HL-60 (cell line): Measurements from ENCODE around the gene SLC38A9.

ENCODE experiments used
- POLR2AphosphoS5 ChIP-seq: IDR thresholded peaks from 2 replicates; pipeline ENCODE4 v1.6.1; 2012; ENCODE audit warnings: low read depth
- SPI1 ChIP-seq: IDR thresholded peaks from 2 replicates; pipeline ENCODE4 v1.6.1; 2012; ENCODE audit warnings: low read depth, mild to moderate bottlenecking, borderline replicate concordance
- TF ChIP-seq, protein P1 (sequence below): IDR thresholded peaks from one replicate; pipeline ENCODE4 v1.5.1; 2011; ENCODE audit warnings: low read length, control low read depth, inconsistent platforms; ENCODE audit not compliant: insufficient read depth
- TF ChIP-seq, protein P2 (sequence below): IDR thresholded peaks from 2 replicates; pipeline ENCODE4 v1.6.1; 2012; ENCODE audit warnings: low read depth; ENCODE audit not compliant: insufficient replicate concordance

DNA sequence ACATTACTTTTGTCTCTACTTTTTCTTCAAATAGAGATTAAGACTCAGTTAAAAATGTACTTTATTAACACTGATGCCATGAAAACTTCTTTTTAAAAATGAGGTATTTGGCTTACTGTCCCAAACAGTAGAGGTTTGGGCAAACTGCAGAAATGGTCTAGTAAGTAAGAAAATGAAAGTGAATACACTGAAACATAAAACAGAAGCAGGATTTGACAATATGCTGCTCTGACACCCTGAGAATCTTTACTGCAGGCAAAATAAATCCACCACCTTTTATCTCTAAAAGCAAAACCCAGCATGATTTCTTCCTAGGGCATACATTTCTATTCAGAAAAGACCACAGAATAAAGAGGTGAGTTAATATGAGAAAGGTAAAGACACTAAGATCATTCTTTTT is 86.2 kb downstream of the SLC38A9 start:
- TF ChIP-seq, protein P1, sequence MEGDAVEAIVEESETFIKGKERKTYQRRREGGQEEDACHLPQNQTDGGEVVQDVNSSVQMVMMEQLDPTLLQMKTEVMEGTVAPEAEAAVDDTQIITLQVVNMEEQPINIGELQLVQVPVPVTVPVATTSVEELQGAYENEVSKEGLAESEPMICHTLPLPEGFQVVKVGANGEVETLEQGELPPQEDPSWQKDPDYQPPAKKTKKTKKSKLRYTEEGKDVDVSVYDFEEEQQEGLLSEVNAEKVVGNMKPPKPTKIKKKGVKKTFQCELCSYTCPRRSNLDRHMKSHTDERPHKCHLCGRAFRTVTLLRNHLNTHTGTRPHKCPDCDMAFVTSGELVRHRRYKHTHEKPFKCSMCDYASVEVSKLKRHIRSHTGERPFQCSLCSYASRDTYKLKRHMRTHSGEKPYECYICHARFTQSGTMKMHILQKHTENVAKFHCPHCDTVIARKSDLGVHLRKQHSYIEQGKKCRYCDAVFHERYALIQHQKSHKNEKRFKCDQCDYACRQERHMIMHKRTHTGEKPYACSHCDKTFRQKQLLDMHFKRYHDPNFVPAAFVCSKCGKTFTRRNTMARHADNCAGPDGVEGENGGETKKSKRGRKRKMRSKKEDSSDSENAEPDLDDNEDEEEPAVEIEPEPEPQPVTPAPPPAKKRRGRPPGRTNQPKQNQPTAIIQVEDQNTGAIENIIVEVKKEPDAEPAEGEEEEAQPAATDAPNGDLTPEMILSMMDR = no peak
- TF ChIP-seq, protein P2, sequence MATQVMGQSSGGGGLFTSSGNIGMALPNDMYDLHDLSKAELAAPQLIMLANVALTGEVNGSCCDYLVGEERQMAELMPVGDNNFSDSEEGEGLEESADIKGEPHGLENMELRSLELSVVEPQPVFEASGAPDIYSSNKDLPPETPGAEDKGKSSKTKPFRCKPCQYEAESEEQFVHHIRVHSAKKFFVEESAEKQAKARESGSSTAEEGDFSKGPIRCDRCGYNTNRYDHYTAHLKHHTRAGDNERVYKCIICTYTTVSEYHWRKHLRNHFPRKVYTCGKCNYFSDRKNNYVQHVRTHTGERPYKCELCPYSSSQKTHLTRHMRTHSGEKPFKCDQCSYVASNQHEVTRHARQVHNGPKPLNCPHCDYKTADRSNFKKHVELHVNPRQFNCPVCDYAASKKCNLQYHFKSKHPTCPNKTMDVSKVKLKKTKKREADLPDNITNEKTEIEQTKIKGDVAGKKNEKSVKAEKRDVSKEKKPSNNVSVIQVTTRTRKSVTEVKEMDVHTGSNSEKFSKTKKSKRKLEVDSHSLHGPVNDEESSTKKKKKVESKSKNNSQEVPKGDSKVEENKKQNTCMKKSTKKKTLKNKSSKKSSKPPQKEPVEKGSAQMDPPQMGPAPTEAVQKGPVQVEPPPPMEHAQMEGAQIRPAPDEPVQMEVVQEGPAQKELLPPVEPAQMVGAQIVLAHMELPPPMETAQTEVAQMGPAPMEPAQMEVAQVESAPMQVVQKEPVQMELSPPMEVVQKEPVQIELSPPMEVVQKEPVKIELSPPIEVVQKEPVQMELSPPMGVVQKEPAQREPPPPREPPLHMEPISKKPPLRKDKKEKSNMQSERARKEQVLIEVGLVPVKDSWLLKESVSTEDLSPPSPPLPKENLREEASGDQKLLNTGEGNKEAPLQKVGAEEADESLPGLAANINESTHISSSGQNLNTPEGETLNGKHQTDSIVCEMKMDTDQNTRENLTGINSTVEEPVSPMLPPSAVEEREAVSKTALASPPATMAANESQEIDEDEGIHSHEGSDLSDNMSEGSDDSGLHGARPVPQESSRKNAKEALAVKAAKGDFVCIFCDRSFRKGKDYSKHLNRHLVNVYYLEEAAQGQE = no peak
- TF ChIP-seq POLR2AphosphoS5 = no peak
- no peak for TF ChIP-seq SPI1
